Measurements from ENCODE around the gene CAMK2G.

Gene CAMK2G

DNA sequence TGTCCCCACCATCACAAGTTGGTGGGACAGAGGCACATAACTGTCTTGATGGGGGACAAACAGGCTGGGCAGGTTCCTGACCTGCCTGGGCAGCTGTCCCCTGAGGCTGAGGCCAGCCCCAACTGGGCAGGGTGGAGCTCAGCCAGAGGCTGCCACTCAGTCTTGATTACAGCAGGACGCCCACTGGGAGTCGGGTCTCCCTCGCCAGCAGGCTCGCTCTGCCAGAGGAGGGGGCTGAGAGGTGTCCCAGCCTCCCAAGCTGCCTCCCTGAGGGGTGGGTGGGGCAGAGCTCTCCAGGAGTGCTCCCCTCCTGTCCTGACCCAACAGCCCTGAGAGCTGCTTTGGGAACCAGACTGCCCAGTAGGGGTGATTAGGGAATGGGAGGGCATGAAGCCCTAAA lies 1.8 kb upstream of the CAMK2G start:
- H3K27me3 ChIP-seq (ENCODE audit: control insufficient read depth, insufficient read depth, low read length), result no peaks in the 10 kb centered on the region
- no peaks in the 10 kb centered on the region for H3K36me3 ChIP-seq (ENCODE audit: control insufficient read depth, insufficient read depth, low read length)
- H3K9me3 ChIP-seq (ENCODE audit: control insufficient read depth, low read length), result no peaks in the 10 kb centered on the region
- H3K9ac ChIP-seq (ENCODE audit: low read length), result no peak overlapping the region
- H3K4me3 ChIP-seq (ENCODE audit: low read length), result no peak overlapping the region
- peaks cover 39% of the 10 kb centered on the region for H3K4me1 ChIP-seq (ENCODE audit: control insufficient read depth, insufficient read depth, low read length)

DNA sequence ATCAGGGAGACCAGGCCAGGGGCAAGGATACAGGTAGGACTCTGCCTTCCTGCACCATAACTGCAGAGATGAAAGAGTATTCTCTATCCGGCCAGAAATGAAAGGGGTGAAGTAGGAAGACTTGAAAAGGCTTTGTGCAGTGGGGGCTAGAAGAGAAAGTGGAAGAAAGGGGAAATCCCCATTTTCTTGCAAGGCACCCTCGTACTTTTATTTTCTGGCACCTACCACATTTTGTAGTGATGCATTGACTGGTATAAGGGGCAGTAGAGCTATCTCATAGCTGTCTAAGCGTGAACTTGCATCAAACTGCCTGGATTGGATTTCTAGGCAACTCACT lies 752 bp upstream of the CAMK2G start:
- Histone ChIP-seq H3K9me3 (ENCODE audit: control insufficient read depth, low read length) (no peaks in the 10 kb centered on the region), H3K27me3 (ENCODE audit: control insufficient read depth, insufficient read depth, low read length) (no peaks in the 10 kb centered on the region), H3K4me3 (ENCODE audit: low read length) (no peak overlapping the region), H3K4me1 (ENCODE audit: control insufficient read depth, insufficient read depth, low read length) (peaks cover 45% of the 10 kb centered on the region), H3K36me3 (ENCODE audit: control insufficient read depth, insufficient read depth, low read length) (no peaks in the 10 kb centered on the region), H3K9ac (ENCODE audit: low read length) (peak overlapping the region; percentile 39)

DNA sequence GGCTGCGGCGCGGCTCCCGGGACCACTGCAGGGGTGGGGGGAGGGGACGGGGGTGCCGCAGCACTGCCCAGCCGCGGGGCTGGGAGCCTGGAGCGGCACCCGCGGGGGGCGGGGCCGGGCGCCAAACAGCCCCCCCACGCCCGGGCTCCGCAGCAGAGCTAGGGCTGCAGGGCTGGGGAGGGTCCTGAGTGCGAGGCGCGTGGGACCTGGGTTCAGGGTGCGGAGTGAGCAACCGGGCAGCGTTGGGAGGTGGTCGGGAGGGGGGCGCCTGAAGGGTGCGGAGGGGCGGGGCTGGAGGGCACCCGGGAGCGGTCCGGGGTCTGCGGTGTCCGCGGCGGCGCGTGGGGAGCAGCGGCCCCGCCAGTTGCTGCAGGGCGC lies 528 bp downstream of the CAMK2G start:
- H3K27me3 ChIP-seq (ENCODE audit: control insufficient read depth, insufficient read depth, low read length), result no peaks in the 10 kb centered on the region
- no peaks in the 10 kb centered on the region for H3K9me3 ChIP-seq (ENCODE audit: control insufficient read depth, low read length)
- peaks cover 45% of the 10 kb centered on the region for H3K4me1 ChIP-seq (ENCODE audit: control insufficient read depth, insufficient read depth, low read length)
- H3K4me3 ChIP-seq (ENCODE audit: low read length), result no peak overlapping the region
- no peaks in the 10 kb centered on the region for H3K36me3 ChIP-seq (ENCODE audit: control insufficient read depth, insufficient read depth, low read length)
- no peak overlapping the region for H3K9ac ChIP-seq (ENCODE audit: low read length)

DNA sequence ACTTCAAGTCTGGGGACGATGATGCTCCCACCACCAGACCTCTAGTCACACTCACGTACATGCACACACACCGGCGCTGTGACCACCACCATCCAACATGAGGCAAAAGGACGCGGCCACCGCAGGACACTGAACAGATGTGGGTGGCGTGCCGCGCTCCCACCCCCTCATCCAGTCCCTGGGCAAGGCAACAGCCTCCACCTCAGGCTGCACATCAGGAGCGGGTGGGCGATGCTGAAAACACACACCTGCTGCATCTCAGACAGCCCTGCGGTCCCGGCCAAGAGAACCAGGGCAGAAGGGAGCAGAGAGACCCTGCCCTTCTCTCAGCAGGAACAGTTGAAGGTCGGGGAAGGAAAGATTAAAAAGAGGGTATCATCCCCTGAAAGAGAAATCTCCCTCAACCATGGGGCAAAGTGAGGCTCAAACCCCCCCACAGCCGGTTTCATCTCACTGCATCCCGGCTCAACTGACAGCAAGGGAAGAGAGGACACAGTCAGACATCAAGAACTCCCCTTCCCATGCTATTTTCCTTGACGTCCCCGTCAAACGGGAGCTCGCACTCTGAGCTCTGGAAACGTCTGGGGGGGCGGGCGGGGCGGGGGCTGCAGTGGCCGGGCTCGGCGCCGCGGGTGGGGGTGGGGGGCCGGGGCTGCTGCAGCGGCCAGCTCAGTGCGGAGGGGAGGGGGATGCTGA lies 1.1 kb downstream of the CAMK2G start:
- Histone ChIP-seq H3K36me3 (ENCODE audit: control insufficient read depth, insufficient read depth, low read length) (no peaks in the 10 kb centered on the region), H3K9ac (ENCODE audit: low read length) (peak overlapping the region; percentile 18), H3K4me1 (ENCODE audit: control insufficient read depth, insufficient read depth, low read length) (peaks cover 45% of the 10 kb centered on the region), H3K4me3 (ENCODE audit: low read length) (peak overlapping the region; percentile 4), H3K27me3 (ENCODE audit: control insufficient read depth, insufficient read depth, low read length) (no peaks in the 10 kb centered on the region), H3K9me3 (ENCODE audit: control insufficient read depth, low read length) (no peaks in the 10 kb centered on the region)

DNA sequence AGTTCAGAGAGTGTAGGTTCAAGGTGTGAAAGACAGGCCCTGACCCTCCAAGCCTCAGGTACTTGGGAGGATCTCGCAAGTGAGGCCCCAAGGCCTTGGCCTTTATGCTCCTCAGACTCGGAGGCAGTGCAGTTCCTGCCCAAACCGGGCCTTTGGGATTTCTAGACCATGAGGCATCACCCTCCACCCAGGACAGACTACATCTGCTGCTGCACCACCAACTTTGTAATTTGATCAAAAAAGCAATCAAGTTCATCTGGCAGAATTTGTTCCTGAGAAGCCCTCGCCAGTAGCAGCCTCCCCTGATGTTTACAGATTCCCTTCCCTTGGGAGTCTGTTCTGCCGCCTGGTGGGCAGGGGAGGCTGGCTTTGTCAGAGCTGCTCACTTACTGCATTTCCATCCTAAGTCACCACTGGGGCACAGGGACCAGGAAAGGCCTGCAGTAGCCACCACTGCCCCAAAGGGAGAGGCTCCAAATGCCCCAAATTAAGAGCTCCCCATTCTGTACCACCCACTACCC lies 2.1 kb downstream of the CAMK2G start:
- Histone ChIP-seq H3K9ac (ENCODE audit: low read length) (peak overlapping the region; percentile 38), H3K4me1 (ENCODE audit: control insufficient read depth, insufficient read depth, low read length) (peaks cover 45% of the 10 kb centered on the region), H3K4me3 (ENCODE audit: low read length) (peak overlapping the region; percentile 16), H3K36me3 (ENCODE audit: control insufficient read depth, insufficient read depth, low read length) (no peaks in the 10 kb centered on the region), H3K9me3 (ENCODE audit: control insufficient read depth, low read length) (no peaks in the 10 kb centered on the region), H3K27me3 (ENCODE audit: control insufficient read depth, insufficient read depth, low read length) (no peaks in the 10 kb centered on the region)

DNA sequence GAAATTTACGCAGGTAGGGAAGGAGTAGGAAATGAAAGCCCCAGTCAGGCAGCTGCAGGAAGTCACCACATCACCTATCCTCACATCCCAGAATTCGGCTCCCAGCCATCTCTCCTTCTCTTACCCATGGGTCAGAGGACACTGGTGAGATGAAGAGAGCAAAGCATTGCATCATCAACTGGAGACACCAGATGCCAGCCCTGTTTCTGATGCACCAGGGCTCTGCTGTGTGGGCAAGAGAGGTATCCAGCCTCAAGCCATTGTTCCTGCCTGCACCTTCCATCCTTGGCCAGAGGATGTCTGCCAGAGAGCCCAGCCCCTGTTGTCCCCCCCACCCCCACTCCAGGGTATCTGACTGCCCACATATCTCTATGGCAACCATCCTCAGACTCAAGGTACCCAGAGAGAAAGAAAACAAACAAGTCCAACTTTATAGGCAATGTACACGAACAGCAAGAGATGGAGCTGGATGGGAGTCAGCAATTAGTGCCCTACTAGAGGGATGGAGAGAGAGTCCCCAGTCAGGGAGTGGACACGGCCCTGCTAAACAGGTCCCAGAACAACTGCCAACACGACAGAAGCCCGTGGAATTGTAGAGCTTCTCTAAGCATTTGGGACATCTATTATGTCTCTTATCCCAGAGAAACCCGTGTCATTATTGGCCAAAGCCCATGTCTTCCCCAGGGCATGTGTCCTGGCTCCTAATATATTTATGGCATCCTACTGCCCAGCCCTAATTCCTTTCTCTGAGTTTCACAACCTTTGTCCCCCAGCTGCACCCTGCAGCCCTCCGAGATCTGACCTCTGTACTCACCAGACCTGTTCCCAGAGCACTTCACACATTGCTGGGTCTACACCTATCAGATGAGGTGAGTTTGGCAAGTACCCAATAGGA lies 2.8 kb downstream of the CAMK2G start:
- Histone ChIP-seq H3K9ac (ENCODE audit: low read length) (peak overlapping the region; percentile 32), H3K27me3 (ENCODE audit: control insufficient read depth, insufficient read depth, low read length) (no peaks in the 10 kb centered on the region), H3K4me1 (ENCODE audit: control insufficient read depth, insufficient read depth, low read length) (peaks cover 42% of the 10 kb centered on the region), H3K9me3 (ENCODE audit: control insufficient read depth, low read length) (no peaks in the 10 kb centered on the region), H3K36me3 (ENCODE audit: control insufficient read depth, insufficient read depth, low read length) (no peaks in the 10 kb centered on the region), H3K4me3 (ENCODE audit: low read length) (peak overlapping the region; percentile 16)

DNA sequence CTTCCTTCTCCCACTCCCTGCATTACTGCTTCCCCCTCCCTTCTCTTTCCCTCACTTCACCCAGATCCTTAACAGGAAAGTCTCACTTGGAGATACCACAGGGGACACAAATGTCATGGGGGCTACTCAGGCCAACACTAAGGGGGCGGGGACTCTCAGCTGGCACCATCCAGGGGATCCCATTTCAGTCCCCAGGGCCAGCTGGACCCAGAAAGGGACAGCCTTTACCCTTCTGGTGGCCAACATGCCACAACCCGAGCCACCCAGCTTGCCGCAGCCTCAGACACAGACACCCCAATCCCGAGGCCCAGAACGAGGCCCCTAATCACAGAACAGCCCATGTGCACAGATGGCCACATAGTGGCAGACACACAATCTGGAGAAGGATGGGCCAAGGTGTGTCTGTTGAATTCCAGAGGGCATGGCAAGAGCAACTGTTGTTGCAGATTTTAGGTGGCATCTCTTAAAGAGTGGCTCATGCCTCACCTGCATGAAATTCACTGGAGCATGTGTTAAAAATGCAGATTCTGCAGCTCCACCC lies 5.6 kb downstream of the CAMK2G start:
- no peaks in the 10 kb centered on the region for H3K9me3 ChIP-seq (ENCODE audit: control insufficient read depth, low read length)
- no peak overlapping the region for H3K4me3 ChIP-seq (ENCODE audit: low read length)
- no peak overlapping the region for H3K9ac ChIP-seq (ENCODE audit: low read length)
- H3K4me1 ChIP-seq (ENCODE audit: control insufficient read depth, insufficient read depth, low read length), result peaks cover 36% of the 10 kb centered on the region
- no peaks in the 10 kb centered on the region for H3K27me3 ChIP-seq (ENCODE audit: control insufficient read depth, insufficient read depth, low read length)
- no peaks in the 10 kb centered on the region for H3K36me3 ChIP-seq (ENCODE audit: control insufficient read depth, insufficient read depth, low read length)

DNA sequence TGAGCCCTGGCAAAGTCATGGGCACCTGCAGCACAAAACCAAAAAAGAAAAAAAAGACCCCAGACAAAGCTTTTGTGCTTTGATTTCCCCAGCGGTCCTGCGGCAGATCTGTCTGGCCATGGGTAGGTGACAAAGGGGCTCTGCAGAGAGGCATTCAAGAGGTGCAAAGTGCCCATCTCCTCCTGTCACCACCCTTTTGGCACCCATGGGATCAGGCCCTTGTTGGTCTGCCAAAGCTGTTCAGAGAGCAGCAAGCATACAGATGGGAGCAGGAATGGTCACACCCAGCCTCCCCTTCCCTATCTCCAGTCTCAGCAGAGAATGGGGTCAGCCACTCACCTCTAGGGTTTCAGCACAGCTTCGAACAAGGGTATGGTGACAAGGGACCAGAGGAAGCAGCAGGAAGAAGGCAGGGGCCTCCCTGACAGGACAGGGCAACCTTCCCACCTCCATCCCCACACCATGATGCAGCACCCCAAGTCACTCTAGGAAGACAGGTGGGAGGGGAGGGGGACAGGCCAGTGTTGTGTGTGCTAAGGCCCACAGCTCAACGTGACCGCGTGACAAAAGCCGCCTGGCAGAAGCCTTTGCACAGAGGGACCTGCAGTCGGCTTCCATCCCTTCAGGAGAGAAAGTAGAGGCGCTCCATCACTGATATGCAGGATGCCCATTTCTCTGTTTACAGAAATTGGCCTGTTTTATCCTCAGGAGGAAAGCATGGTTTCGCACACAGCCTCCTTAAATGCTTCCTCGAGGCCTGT lies 6.3 kb downstream of the CAMK2G start:
- H3K9me3 ChIP-seq (ENCODE audit: control insufficient read depth, low read length), result no peaks in the 10 kb centered on the region
- no peaks in the 10 kb centered on the region for H3K36me3 ChIP-seq (ENCODE audit: control insufficient read depth, insufficient read depth, low read length)
- H3K27me3 ChIP-seq (ENCODE audit: control insufficient read depth, insufficient read depth, low read length), result no peaks in the 10 kb centered on the region
- H3K4me3 ChIP-seq (ENCODE audit: low read length), result no peak overlapping the region
- H3K4me1 ChIP-seq (ENCODE audit: control insufficient read depth, insufficient read depth, low read length), result peaks cover 32% of the 10 kb centered on the region
- no peak overlapping the region for H3K9ac ChIP-seq (ENCODE audit: low read length)

DNA sequence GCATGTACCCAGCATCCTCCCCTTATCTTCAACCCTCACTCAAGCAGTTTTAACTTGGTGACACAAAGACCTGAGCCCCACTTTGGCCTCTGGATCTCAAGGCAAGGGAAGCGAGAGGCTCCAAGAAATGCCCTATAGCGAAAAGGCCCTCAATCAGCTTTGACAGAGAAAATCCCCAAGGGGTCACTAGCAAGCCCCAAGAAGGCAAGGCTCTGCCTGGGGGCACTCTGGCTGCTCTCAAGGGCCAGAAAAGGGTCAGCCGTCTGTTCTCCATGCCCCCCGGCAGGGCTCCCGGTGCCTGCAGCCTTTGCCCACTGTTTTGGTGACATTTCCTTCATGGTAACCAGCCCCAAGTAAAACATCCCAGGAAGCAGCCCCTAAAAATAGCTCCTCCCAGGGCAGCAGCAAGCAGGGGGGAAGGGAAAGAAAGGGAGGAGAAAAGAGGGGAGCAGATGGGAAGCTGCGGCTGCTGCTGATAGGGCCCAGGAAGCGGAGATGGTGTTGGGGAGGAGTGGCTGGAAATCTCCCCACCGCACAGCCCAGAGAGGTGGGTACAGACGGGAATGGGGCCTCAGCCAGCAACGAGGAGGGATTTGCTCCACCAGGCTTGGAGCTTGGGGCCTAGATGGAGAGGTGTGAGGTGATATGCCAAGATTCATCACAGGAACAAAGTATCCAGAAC lies 7.1 kb downstream of the CAMK2G start:
- Histone ChIP-seq H3K9ac (ENCODE audit: low read length) (no peak overlapping the region), H3K27me3 (ENCODE audit: control insufficient read depth, insufficient read depth, low read length) (no peaks in the 10 kb centered on the region), H3K4me1 (ENCODE audit: control insufficient read depth, insufficient read depth, low read length) (peaks cover 24% of the 10 kb centered on the region), H3K4me3 (ENCODE audit: low read length) (no peak overlapping the region), H3K9me3 (ENCODE audit: control insufficient read depth, low read length) (no peaks in the 10 kb centered on the region), H3K36me3 (ENCODE audit: control insufficient read depth, insufficient read depth, low read length) (no peaks in the 10 kb centered on the region)

DNA sequence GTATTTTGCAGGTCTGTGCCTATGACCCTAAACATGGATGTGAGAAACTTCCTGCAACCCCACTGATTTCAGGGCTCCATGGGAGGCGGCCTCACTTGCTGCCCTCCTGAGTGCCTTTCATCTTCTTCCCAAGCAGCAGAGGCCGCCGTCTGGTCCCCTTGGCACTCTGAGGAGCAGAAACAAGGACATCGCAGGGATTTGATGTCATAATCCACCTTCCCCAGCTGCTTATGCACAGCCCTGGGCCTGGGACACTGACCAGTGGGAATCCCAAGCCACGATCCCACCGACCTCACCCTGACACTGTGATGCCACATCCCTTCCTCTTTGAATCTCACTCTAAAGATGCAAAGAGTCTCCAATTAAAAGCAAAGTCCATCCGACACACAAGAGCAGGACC lies 7.7 kb downstream of the CAMK2G start:
- no peak overlapping the region for H3K4me3 ChIP-seq (ENCODE audit: low read length)
- H3K9me3 ChIP-seq (ENCODE audit: control insufficient read depth, low read length), result no peaks in the 10 kb centered on the region
- no peak overlapping the region for H3K9ac ChIP-seq (ENCODE audit: low read length)
- no peaks in the 10 kb centered on the region for H3K36me3 ChIP-seq (ENCODE audit: control insufficient read depth, insufficient read depth, low read length)
- peaks cover 18% of the 10 kb centered on the region for H3K4me1 ChIP-seq (ENCODE audit: control insufficient read depth, insufficient read depth, low read length)
- no peaks in the 10 kb centered on the region for H3K27me3 ChIP-seq (ENCODE audit: control insufficient read depth, insufficient read depth, low read length)
